ENCODE results near the gene MLLT6.

MLLT6 gene

GRCh38 chr17:38745545-38745944 is 40.5 kb downstream of the MLLT6 start:
- DNase-seq: no peak

- DNase-seq: no peak
These were observed 41.2 kb downstream of the MLLT6 start for GRCh38 chr17:38746004-38746848.

GRCh38 chr17:38746849-38747462 is 41.9 kb downstream of the MLLT6 start:
- DNase-seq: no peak

GRCh38 chr17:38747463-38748148 is 42.5 kb downstream of the MLLT6 start:
- DNase-seq: peak; percentile 67

GRCh38 chr17:38748149-38748891 is 43.2 kb downstream of the MLLT6 start, which contains the start of gene PCGF2:
Gene PCGF2, minus strand, starts transcription at chr17:38748336. Its CDS starts 7,934 bp downstream, at chr17:38740402.
- DNase-seq: peak; percentile 98

GRCh38 chr17:38748892-38749222 is 43.8 kb downstream of the MLLT6 start:
- DNase-seq: no peak

- DNase-seq: peak; percentile 95
These were observed 44.4 kb downstream of the MLLT6 start for GRCh38 chr17:38749223-38750043.

GRCh38 chr17:38750044-38750311 is 44.9 kb downstream of the MLLT6 start:
- DNase-seq: no peak

GRCh38 chr17:38750312-38751121 is 45.4 kb downstream of the MLLT6 start:
- no peak for DNase-seq

- no peak for DNase-seq
These were observed 46.2 kb downstream of the MLLT6 start for GRCh38 chr17:38751144-38751807.

- peak; percentile 94 for DNase-seq
These were observed 46.8 kb downstream of the MLLT6 start for GRCh38 chr17:38751808-38752307.

GRCh38 chr17:38752308-38753070 is 47.4 kb downstream of the MLLT6 start, which contains the start of gene PSMB3:
Gene PSMB3, plus strand, starts transcription at chr17:38752741. Its CDS starts 86 bp downstream, at chr17:38752827.
- peak; percentile 100 for DNase-seq

GRCh38 chr17:38753071-38753506 is 48.0 kb downstream of the MLLT6 start:
- DNase-seq: peak; percentile 61

- peak; percentile 88 for DNase-seq
These were observed 56.5 kb downstream of the MLLT6 start for GRCh38 chr17:38761612-38762011.

- DNase-seq: no peak
These were observed 57.2 kb downstream of the MLLT6 start for GRCh38 chr17:38762231-38762630.

- no peak for DNase-seq
These were observed 61.3 kb downstream of the MLLT6 start for GRCh38 chr17:38766341-38766740.

- DNase-seq: no peak
These were observed 63.3 kb downstream of the MLLT6 start for GRCh38 chr17:38768417-38768816.

- no peak for DNase-seq
These were observed 68.2 kb downstream of the MLLT6 start for GRCh38 chr17:38773258-38773657.

GRCh38 chr17:38777641-38778250 is 72.7 kb downstream of the MLLT6 start:
- no peak for DNase-seq
